Astrocyte of the cerebellum (primary cell): ENCODE data around the gene TM7SF3.
"Not testable (repeated sequence)": the region's sequence is repeated elsewhere in the genome, so short reads cannot be mapped to it uniquely, and the experiment has no call there.

Experiments
- DNase-seq: peaks from one replicate; pipeline ENCODE4 v3.0.0-alpha.2; 2011; ENCODE audit warnings: low read depth
- H3K4me3 ChIP-seq: 2 replicates; pipeline ENCODE4 v1.5.1; 2011; ENCODE audit warnings: mild to moderate bottlenecking, low read depth, low read length, moderate library complexity
- CTCF ChIP-seq: IDR thresholded peaks from 2 replicates; pipeline ENCODE4 v1.5.1; 2012; ENCODE audit warnings: low read length, low read depth, moderate library complexity, mild to moderate bottlenecking; ENCODE audit errors: missing control alignments
- in situ Hi-C: cut with HindIII; loops from 2 replicates; pipeline ENCODE4 v1.10.0; 2017; ENCODE audit warnings: low sequenced_read_pairs

TM7SF3 gene

GRCh38 chr12:27031531-27031930, 17.3 kb upstream of the TM7SF3 start:
- no peak for DNase-seq
- in situ Hi-C loops, result loop anchor here (25.0 kb wide), 1 partner anchor 256 kb away; no protein-coding TSS in a partner anchor
- no peak for TF ChIP-seq CTCF

GRCh38 chr12:27026257-27026656, 12.1 kb upstream of the TM7SF3 start:
- no peak for TF ChIP-seq CTCF
- no peak overlapping the region for H3K4me3 ChIP-seq
- in situ Hi-C loops, result loop anchor here (25.0 kb wide), 1 partner anchor 261 kb away; no protein-coding TSS in a partner anchor
- DNase-seq, result no peak

More at GRCh38 chr12:27031531-27031930, 17.3 kb upstream of the TM7SF3 start:
- no peak overlapping the region for H3K4me3 ChIP-seq

GRCh38 chr12:27025116-27025515, 10.9 kb upstream of the TM7SF3 start:
- TF ChIP-seq CTCF, result no peak
- in situ Hi-C loops, result loop anchor here (25.0 kb wide), 1 partner anchor 262 kb away; no protein-coding TSS in a partner anchor
- DNase-seq, result no peak
- no peak overlapping the region for H3K4me3 ChIP-seq

- H3K4me3 ChIP-seq, result no peak overlapping the region
- in situ Hi-C loops, result no loop called here
- no peak for TF ChIP-seq CTCF
- DNase-seq, result no peak
Observed at GRCh38 chr12:27024291-27024690, 10.1 kb upstream of the TM7SF3 start.

GRCh38 chr12:27020761-27021160, 6.6 kb upstream of the TM7SF3 start:
- no peak for TF ChIP-seq CTCF
- in situ Hi-C loops, result no loop called here
- no peak overlapping the region for H3K4me3 ChIP-seq
- no peak for DNase-seq

- no peak for TF ChIP-seq CTCF
- no peak overlapping the region for H3K4me3 ChIP-seq
- in situ Hi-C loops, result no loop called here
- no peak for DNase-seq
Observed at GRCh38 chr12:27018037-27018436, 3.9 kb upstream of the TM7SF3 start.

- H3K4me3 ChIP-seq, DNase-seq, in situ Hi-C loops: not testable (repeated sequence)
Observed at GRCh38 chr12:27017163-27017823, 3.1 kb upstream of the TM7SF3 start.
